GM23338 (cell line): ENCODE results near the gene GPR162. TPM values are rescaled to one million over a fixed set of nuclear protein-coding genes. Genes with fewer than 3 reads are reported as not detected.

ENCODE experiments used
- ATAC-seq: fragments of 200-7000 bp; cut with Tn5 transposase; 3 replicates; pipeline ENCODE4 v1.9.1; 2020
- DNase-seq: peaks from one replicate; pipeline ENCODE4 v3.0.0-alpha.2; 2015; ENCODE audit warnings: low spot score
- H2AFZ ChIP-seq: fragments of 200-600 bp; sonication (generic); 2 replicates; pipeline ENCODE4 v1.8.0; 2016; ENCODE audit warnings: antibody characterized with exemption, mild to moderate bottlenecking, moderate library complexity
- H3F3A ChIP-seq: fragments of 200-600 bp; sonication (generic); replicated peaks from 2 replicates; pipeline ENCODE4 v1.8.0; 2017; ENCODE audit warnings: antibody characterized with exemption, mixed run types, low read depth
- H3K27ac ChIP-seq: fragments of 200-600 bp; sonication (generic); 2 replicates; pipeline ENCODE4 v1.6.1; 2016; ENCODE audit warnings: low read depth
- H3K27me3 ChIP-seq: fragments of 200-600 bp; sonication (generic); 2 replicates; pipeline ENCODE4 v1.8.0; 2016; ENCODE audit warnings: mild to moderate bottlenecking, mixed run types, moderate library complexity; ENCODE audit not compliant: insufficient read depth
- H3K36me3 ChIP-seq: fragments of 200-600 bp; sonication (generic); 2 replicates; pipeline ENCODE4 v1.8.0; 2016; ENCODE audit warnings: mild to moderate bottlenecking; ENCODE audit not compliant: insufficient read depth
- H3K4me1 ChIP-seq: fragments of 200-600 bp; sonication (generic); 2 replicates; pipeline ENCODE4 v1.8.0; 2016; ENCODE audit warnings: mild to moderate bottlenecking, moderate library complexity; ENCODE audit not compliant: insufficient read depth
- H3K4me2 ChIP-seq: fragments of 200-600 bp; sonication (generic); 2 replicates; pipeline ENCODE4 v1.7.1; 2017; ENCODE audit warnings: mixed run types
- H3K4me3 ChIP-seq: fragments of 200-600 bp; sonication (generic); 2 replicates; pipeline ENCODE4 v1.6.1; 2016; ENCODE audit warnings: mixed run types
- H3K79me2 ChIP-seq: fragments of 200-600 bp; sonication (generic); replicated peaks from 2 replicates; pipeline ENCODE4 v1.8.0; 2017; ENCODE audit warnings: mild to moderate bottlenecking; ENCODE audit not compliant: insufficient read depth
- H3K9me2 ChIP-seq: fragments of 200-600 bp; sonication (generic); 2 replicates; pipeline ENCODE4 v1.8.0; 2017; ENCODE audit not compliant: insufficient read depth
- H4K20me1 ChIP-seq: fragments of 200-600 bp; sonication (generic); replicated peaks from 2 replicates; pipeline ENCODE4 v1.8.0; 2017; ENCODE audit warnings: mild to moderate bottlenecking; ENCODE audit not compliant: insufficient read depth
- H3K27ac Mint-ChIP-seq: 2 replicates; pipeline ENCODE4 v1.8.0; 2020; ENCODE audit warnings: inconsistent platforms, mild to moderate bottlenecking, moderate library complexity, mixed read lengths
- H3K27me3 Mint-ChIP-seq: 3 replicates; pipeline ENCODE4 v1.8.0; 2022; ENCODE audit warnings: low read depth, mild to moderate bottlenecking, moderate library complexity, mixed read lengths, inconsistent platforms; ENCODE audit not compliant: insufficient read depth, poor library complexity
- H3K36me3 Mint-ChIP-seq: 3 replicates; pipeline ENCODE4 v1.8.0; 2021; ENCODE audit warnings: low read depth, mild to moderate bottlenecking, inconsistent platforms, moderate library complexity, mixed read lengths
- H3K4me1 Mint-ChIP-seq: 3 replicates; pipeline ENCODE4 v1.8.0; 2020; ENCODE audit warnings: mild to moderate bottlenecking, inconsistent platforms, mixed read lengths
- H3K4me3 Mint-ChIP-seq: 3 replicates; pipeline ENCODE4 v1.8.0; 2021; ENCODE audit warnings: moderate library complexity, mild to moderate bottlenecking, inconsistent platforms, mixed read lengths
- H3K9me3 Mint-ChIP-seq: 3 replicates; pipeline ENCODE4 v1.8.0; 2020; ENCODE audit warnings: moderate library complexity, mild to moderate bottlenecking, inconsistent platforms, mixed read lengths
- CREB1 ChIP-seq: fragments of 250-450 bp; sonication (Bioruptor Pico); IDR thresholded peaks from 2 replicates; pipeline ENCODE4 v1.5.0; 2020; ENCODE audit warnings: low read depth, mild to moderate bottlenecking, moderate library complexity
- CTCF ChIP-seq, 2 experiments: fragments of 200-600 bp in 1 of 2; sonication (generic) in 1 of 2; conservative IDR thresholded peaks; 2 replicates each; pipeline versions ENCODE4 v1.5.1 to v1.6.1; 2016 to 2017; ENCODE audit warnings: antibody characterized with exemption in 2 of 2, low read depth in 2 of 2, mild to moderate bottlenecking in 2 of 2, moderate library complexity in 1 of 2
- ETS1 ChIP-seq: IDR thresholded peaks from 2 replicates; pipeline ENCODE4 v1.6.1; 2016; ENCODE audit warnings: antibody characterized with exemption
- EZH2 ChIP-seq: fragments of 200-600 bp; sonication (generic); IDR thresholded peaks from one replicate; pipeline ENCODE4 v1.8.0; 2017; ENCODE audit warnings: antibody characterized with exemption, mild to moderate bottlenecking, low read depth; ENCODE audit not compliant: unreplicated experiment
- EZH2phosphoT487 ChIP-seq: fragments of 200-600 bp; sonication (generic); IDR thresholded peaks from one replicate; pipeline ENCODE4 v1.8.1; 2018; ENCODE audit warnings: antibody characterized with exemption; ENCODE audit not compliant: unreplicated experiment
- JUNB ChIP-seq: IDR thresholded peaks from one replicate; pipeline ENCODE4 v1.6.1; 2016; ENCODE audit warnings: antibody characterized with exemption; ENCODE audit not compliant: unreplicated experiment
- NANOG ChIP-seq: IDR thresholded peaks from 2 replicates; pipeline ENCODE4 v1.6.1; 2016; ENCODE audit warnings: antibody characterized with exemption, borderline replicate concordance
- POLR2AphosphoS5 ChIP-seq: IDR thresholded peaks from 2 replicates; pipeline ENCODE4 v1.6.1; 2016; ENCODE audit warnings: antibody characterized with exemption, low read depth
- REST ChIP-seq: IDR thresholded peaks from one replicate; pipeline ENCODE4 v1.6.1; 2018; ENCODE audit warnings: antibody characterized with exemption; ENCODE audit not compliant: unreplicated experiment
- STAT1 ChIP-seq: IDR thresholded peaks from one replicate; pipeline ENCODE4 v1.6.1; 2016; ENCODE audit warnings: antibody characterized with exemption; ENCODE audit not compliant: unreplicated experiment
- ZNF114 ChIP-seq: fragments of 250-450 bp; sonication (Bioruptor Pico); IDR thresholded peaks from 2 replicates; pipeline ENCODE4 v1.5.0; 2020; ENCODE audit warnings: mild to moderate bottlenecking, moderate library complexity
- ZNF331 ChIP-seq: fragments of 250-450 bp; sonication (Bioruptor Pico); IDR thresholded peaks from 2 replicates; pipeline ENCODE4 v1.5.0; 2020; ENCODE audit warnings: low read depth, mild to moderate bottlenecking, moderate library complexity
- ZNF462 ChIP-seq: fragments of 250-450 bp; sonication (Bioruptor Pico); IDR thresholded peaks from 2 replicates; pipeline ENCODE4 v1.5.0; 2020; ENCODE audit warnings: mild to moderate bottlenecking, moderate library complexity
- polyA plus RNA-seq: library from polyadenylated mRNA; unstranded; fragments of >200 nt; fragmentation: Nextera tagmentation; extraction: Ambion mirVana; gene quantifications from 2 replicates; pipeline ENCODE4 v1.2.1, GENCODE V29; 2016
- total RNA-seq: library from RNA; depleted of rRNA; stranded (reverse); fragments of >200 nt; shearing (Covaris generic); gene quantifications from 2 replicates; pipeline ENCODE4 v1.2.3, GENCODE V29; 2014

Gene GPR162
- total and polyA plus RNA-seq, 2 experiments from 2014 or later: 4.7 to 5.0 TPM

GRCh38 chr12:6777386-6777785 lies 44.2 kb upstream of the GPR162 start:
- Mint-ChIP-seq H3K27me3 (peaks cover 62% of the 10 kb centered on the region), H3K4me3 (peak overlapping the region; percentile 89; the same call in 2 of the 3 replicates), H3K36me3 (peaks cover 7% of the 10 kb centered on the region; the same call in 2 of the 3 replicates), H3K9me3 (no peaks in the 10 kb centered on the region; the same call in 2 of the 3 replicates), H3K4me1 (peaks cover 50% of the 10 kb centered on the region), H3K27ac (no peak overlapping the region)
- peaks cover 12% of the 10 kb centered on the region; the same call in 1 of the 2 replicates for H3F3A ChIP-seq
- peaks cover 16% of the 10 kb centered on the region for H3K4me1 ChIP-seq
- H3K9me2 ChIP-seq: no peaks in the 10 kb centered on the region
- no peaks in the 10 kb centered on the region for H4K20me1 ChIP-seq
- peak overlapping the region; percentile 71; the same call in 1 of the 2 replicates for H3K4me3 ChIP-seq
- TF ChIP-seq JUNB: no peak
- no peak for TF ChIP-seq REST
- TF ChIP-seq STAT1: no peak
- TF ChIP-seq EZH2phosphoT487: no peak
- no peak for TF ChIP-seq ZNF114
- TF ChIP-seq NANOG: no peak
- TF ChIP-seq CREB1 (CRISPR knock-in tag): no peak
- no peak for TF ChIP-seq EZH2
- TF ChIP-seq ETS1: no peak
- no peak for TF ChIP-seq CTCF (conservative IDR thresholded peaks at IDR 0.05; ENCODE audit: low read depth in 2 of 2)
- TF ChIP-seq ZNF462 (CRISPR knock-in tag): no peak
- TF ChIP-seq ZNF331 (CRISPR knock-in tag): no peak
- no peak for TF ChIP-seq POLR2AphosphoS5
- H3K4me2 ChIP-seq: peak overlapping the region; percentile 99
- ATAC-seq (no peak), DNase-seq (no peak)
- H3K79me2 ChIP-seq: no peaks in the 10 kb centered on the region
- H2AFZ ChIP-seq: no peak overlapping the region
- no peak overlapping the region for H3K27ac ChIP-seq
- H3K27me3 ChIP-seq: peaks cover 63% of the 10 kb centered on the region
- H3K36me3 ChIP-seq: no peaks in the 10 kb centered on the region
